Body of pancreas (tissue), 4 donors: Measurements from ENCODE around the gene PLCG2.

ENCODE experiments used
- CTCF ChIP-seq, 7 experiments: fragments of 450-650 bp in 4 of 7; fragments of 200-600 bp in 3 of 7; sonication (generic) in 3 of 7; IDR thresholded peaks; one replicate each; pipeline ENCODE4 v1.5.1; 2016 to 2019; ENCODE audit warnings: antibody characterized with exemption in 7 of 7
- POLR2A ChIP-seq, 3 donors: fragments of 450-650 bp; IDR thresholded peaks; one replicate each; pipeline ENCODE4 v1.6.1; 2016; ENCODE audit warnings: antibody characterized with exemption in 3 of 3, mild to moderate bottlenecking in 2 of 3

- no peak for TF ChIP-seq POLR2A (IDR thresholded peaks at IDR 0.05)
- TF ChIP-seq CTCF (IDR thresholded peaks at IDR 0.05): no peak
Observed at GRCh38 chr16:81836279-81837054, 57.4 kb downstream of the PLCG2 start.
